ENCODE data around the gene DOC2A.
"Not testable (repeated sequence)": the region's sequence is repeated elsewhere in the genome, so short reads cannot be mapped to it uniquely, and the experiment has no call there.

DOC2A gene

GRCh38 chr16:29963021-29963743 is 47.6 kb downstream of the DOC2A start:
- no peak for DNase-seq

- no peak for DNase-seq
These were observed 48.4 kb downstream of the DOC2A start for GRCh38 chr16:29962344-29962994.

- peak; percentile 88 for DNase-seq
These were observed 49.1 kb downstream of the DOC2A start, which contains the start of gene TMEM219 for GRCh38 chr16:29961479-29962343. Gene TMEM219, plus strand, starts transcription at chr16:29962079. Its CDS starts 1,065 bp downstream, at chr16:29963144.

GRCh38 chr16:29961127-29961478 is 49.7 kb downstream of the DOC2A start:
- DNase-seq: no peak

DNA sequence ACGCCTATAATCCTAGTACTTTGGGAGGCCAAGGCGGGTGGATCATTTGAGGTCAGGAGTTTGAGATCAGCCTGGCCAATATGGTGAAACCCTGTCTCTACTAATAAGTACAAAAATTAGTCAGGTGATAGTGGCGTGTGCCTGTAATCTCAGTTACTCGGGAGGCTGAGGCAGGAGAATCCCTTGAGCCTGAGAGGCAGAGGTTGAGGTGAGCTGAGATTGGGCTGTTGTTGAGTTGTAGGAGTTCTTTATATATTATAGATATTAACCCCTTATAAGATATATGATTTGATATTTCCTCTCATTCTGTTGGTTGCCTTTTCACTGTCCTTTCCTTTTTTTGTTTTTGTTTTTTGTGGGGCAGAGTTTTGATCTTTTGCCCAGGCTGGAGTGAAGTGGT is 51.0 kb downstream of the DOC2A start:
- not testable (repeated sequence) for DNase-seq

GRCh38 chr16:29959293-29959692 is 51.5 kb downstream of the DOC2A start:
- DNase-seq: no peak

GRCh38 chr16:29958756-29959155 is 52.1 kb downstream of the DOC2A start:
- no peak for DNase-seq

Measured in SHP77 treated with DMSO at 0.1 percent for 48 hours (cell line).